ENCODE results near the gene C17orf78.

The C17orf78 gene

DNA sequence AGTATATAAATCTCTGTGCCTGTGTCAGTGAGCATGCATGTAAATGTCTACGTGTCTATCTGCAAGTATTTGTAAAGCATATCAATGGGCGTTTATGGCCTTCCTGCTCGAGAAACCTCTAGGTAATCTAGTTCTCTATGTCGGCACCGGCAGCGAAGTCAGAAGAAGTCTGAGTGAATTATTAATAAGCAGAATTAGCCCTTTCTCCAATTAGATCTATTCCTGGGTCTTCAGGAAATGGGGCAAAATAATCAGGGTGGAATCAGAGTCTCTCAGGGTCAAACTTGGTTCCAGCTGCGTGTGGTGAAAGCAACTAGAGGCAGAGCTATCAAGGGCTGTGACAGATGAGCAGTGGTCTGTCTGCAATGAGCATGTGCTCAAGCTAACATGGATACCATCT lies at the start of gene C17orf78:
TSS of gene C17orf78 (plus strand) at position 280 of the 400 bp plus-strand sequence. CDS start at position 388, 108 bp downstream.
- TF ChIP-seq, protein P1, sequence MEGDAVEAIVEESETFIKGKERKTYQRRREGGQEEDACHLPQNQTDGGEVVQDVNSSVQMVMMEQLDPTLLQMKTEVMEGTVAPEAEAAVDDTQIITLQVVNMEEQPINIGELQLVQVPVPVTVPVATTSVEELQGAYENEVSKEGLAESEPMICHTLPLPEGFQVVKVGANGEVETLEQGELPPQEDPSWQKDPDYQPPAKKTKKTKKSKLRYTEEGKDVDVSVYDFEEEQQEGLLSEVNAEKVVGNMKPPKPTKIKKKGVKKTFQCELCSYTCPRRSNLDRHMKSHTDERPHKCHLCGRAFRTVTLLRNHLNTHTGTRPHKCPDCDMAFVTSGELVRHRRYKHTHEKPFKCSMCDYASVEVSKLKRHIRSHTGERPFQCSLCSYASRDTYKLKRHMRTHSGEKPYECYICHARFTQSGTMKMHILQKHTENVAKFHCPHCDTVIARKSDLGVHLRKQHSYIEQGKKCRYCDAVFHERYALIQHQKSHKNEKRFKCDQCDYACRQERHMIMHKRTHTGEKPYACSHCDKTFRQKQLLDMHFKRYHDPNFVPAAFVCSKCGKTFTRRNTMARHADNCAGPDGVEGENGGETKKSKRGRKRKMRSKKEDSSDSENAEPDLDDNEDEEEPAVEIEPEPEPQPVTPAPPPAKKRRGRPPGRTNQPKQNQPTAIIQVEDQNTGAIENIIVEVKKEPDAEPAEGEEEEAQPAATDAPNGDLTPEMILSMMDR (IDR thresholded peaks at IDR 0.05; ENCODE audit: low read depth, low read length, missing control alignments) = no peak
- DNase-seq (ENCODE audit: low read depth) = no peak
- no peak within 1 kb of the TSS for H3K4me3 ChIP-seq (ENCODE audit: low read depth, low read length)
- in situ Hi-C loops (cut with HindIII; ENCODE audit: low sequenced_read_pairs) = no loop called here

DNA sequence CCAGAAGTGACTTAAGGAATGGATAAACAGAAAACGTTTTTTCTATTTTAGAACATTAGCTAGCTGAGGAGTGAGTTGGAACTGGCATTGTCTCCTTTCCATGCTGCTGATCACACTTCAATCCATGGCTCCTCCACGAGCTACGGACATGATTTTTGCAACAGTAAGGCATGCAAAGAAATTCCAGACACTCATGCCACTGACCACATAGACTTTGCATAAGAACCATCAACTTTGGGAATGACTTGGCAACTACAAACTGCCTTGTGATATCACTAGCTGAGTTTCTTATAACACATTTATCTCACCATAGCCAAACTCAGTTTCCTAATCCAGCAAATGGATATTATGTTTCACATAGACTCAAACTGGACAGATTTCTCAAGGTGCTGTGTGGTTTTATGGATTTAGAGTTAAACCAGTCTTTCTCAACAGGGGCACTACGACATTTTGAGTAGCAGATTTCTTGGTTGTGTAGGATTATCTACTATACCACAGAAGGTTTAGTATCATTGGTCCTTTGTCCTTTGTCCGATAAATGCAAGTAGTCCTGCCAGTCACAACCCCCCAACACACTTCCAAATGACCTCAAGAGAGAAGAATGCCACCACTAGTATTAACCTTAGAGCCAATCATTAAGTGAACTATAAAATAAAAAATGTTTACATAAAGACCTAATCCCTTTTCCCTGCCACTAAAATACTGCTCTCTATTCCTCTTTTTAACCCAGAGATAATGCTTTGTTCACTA lies 48.3 kb upstream of the C17orf78 start:
- H3K4me3 ChIP-seq (ENCODE audit: low read depth, low read length) = no peak overlapping the region
- TF ChIP-seq, protein P1 (IDR thresholded peaks at IDR 0.05; ENCODE audit: low read depth, low read length, missing control alignments) = no peak
- in situ Hi-C loops (cut with HindIII; ENCODE audit: low sequenced_read_pairs) = no loop called here
- peak; percentile 79 for DNase-seq (ENCODE audit: low read depth)

DNA sequence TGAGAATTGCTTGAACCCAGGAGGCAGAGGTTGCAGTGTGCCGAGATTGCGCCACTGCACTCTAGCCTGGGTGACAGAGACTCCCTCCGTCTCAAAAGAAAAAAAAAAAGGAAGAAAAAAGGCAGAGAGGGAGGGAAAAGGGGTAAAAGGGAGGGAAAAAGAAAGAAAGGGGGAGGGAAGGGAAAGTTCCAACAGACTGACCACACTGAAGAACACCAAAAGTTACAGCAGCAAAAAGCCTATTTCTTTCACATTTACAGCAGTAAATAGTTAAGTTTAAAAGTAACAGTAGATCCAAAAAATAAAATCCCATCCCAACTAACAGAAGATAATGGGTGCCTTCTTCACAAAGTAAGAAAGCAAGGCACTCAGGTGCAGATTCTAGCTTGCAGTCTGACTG lies 36.9 kb upstream of the C17orf78 start:
- in situ Hi-C loops (cut with HindIII; ENCODE audit: low sequenced_read_pairs) = no loop called here
- DNase-seq (ENCODE audit: low read depth) = no peak
- no peak overlapping the region for H3K4me3 ChIP-seq (ENCODE audit: low read depth, low read length)
- TF ChIP-seq, protein P1 (IDR thresholded peaks at IDR 0.05; ENCODE audit: low read depth, low read length, missing control alignments) = no peak

DNA sequence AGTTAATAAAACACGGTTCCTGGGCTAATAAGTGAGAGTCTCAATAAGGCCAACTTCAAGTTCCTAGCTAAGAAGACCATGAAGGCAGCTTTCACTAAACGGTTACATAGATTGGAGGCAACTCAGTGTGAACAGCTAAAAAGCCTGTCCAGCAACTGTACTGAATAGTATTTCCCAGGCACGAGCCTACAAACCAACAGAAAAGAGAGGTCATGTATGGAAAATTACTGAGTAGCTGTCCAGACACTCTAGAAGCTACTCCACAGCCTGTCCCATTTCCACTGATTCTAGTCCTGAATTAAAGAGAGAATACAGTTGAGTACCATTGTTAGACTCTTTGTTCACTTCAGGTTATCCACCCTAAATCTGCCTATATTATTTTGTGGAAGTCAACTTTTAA lies 36.5 kb upstream of the C17orf78 start:
- DNase-seq (ENCODE audit: low read depth) = no peak
- H3K4me3 ChIP-seq (ENCODE audit: low read depth, low read length) = no peak overlapping the region
- in situ Hi-C loops (cut with HindIII; ENCODE audit: low sequenced_read_pairs) = no loop called here
- TF ChIP-seq, protein P1 (IDR thresholded peaks at IDR 0.05; ENCODE audit: low read depth, low read length, missing control alignments) = no peak

DNA sequence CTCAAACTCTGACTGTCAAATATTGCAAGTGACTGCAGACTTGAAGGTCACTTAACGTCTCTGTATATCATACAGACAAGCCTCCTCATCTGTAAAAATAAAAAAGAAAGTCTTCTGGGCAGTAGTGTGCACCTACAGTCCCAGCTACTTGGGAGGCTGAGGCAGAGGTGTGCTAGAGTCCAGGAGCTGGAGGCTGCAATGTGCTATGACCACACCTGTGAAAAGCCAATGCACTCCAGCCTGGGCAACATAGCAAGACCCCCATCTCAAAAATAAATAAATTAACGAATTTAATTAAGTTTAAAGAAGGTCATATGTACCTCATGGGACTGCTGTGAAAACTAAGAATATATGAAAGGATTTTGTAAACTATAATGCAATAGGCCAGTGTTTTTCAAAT lies 35.0 kb upstream of the C17orf78 start:
- in situ Hi-C loops (cut with HindIII; ENCODE audit: low sequenced_read_pairs) = loop anchor here (5.0 kb wide), 1 partner anchor 79 kb away; no protein-coding TSS in a partner anchor
- DNase-seq (ENCODE audit: low read depth) = no peak
- TF ChIP-seq, protein P1 (IDR thresholded peaks at IDR 0.05; ENCODE audit: low read depth, low read length, missing control alignments) = no peak
- H3K4me3 ChIP-seq (ENCODE audit: low read depth, low read length) = no peak overlapping the region

DNA sequence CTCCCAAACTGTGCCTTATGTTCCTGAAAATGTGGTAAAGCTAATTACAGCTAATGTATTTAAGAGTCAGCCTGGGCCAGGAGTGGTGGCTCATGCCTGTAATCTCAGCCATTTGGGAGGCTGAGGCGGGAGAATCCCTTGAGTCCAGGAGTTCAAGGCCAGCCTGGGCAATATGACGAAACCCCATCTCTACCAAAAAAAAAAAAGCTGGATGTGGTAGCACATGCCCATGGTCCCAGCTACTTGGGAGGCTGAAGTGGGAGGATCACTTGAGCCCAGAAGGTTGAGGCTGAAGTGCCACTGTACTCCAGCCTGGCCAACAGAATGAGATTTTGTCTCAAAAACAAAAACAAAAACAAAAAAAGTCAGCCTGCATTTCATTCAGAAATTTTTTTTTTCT lies 33.2 kb upstream of the C17orf78 start:
- TF ChIP-seq, protein P1 (IDR thresholded peaks at IDR 0.05; ENCODE audit: low read depth, low read length, missing control alignments) = no peak
- no peak overlapping the region for H3K4me3 ChIP-seq (ENCODE audit: low read depth, low read length)
- DNase-seq (ENCODE audit: low read depth) = no peak
- in situ Hi-C loops (cut with HindIII; ENCODE audit: low sequenced_read_pairs) = loop anchor here (5.0 kb wide), 1 partner anchor 80 kb away; no protein-coding TSS in a partner anchor
